HEK293 (cell line): Measurements from ENCODE around the gene KIF2C.
"Not testable (repeated sequence)": the region's sequence is repeated elsewhere in the genome, so short reads cannot be mapped to it uniquely, and the experiment has no call there.

Experiments used
- CTCF ChIP-seq: fragments of 450-650 bp; formaldehyde crosslinking; IDR thresholded peaks from 2 replicates; pipeline ENCODE4 v1.5.1; 2016; ENCODE audit warnings: missing biosample characterization, missing genetic modification characterization
- MEIS1 ChIP-seq: sonication (generic); formaldehyde crosslinking; IDR thresholded peaks from 2 replicates; pipeline ENCODE4 v1.8.1; 2022; ENCODE audit warnings: missing genetic modification reagents, mild to moderate bottlenecking, borderline replicate concordance
- ZNF148 ChIP-seq: fragments of 450-650 bp; formaldehyde crosslinking; IDR thresholded peaks from 2 replicates; pipeline ENCODE4 v1.5.0; 2017; ENCODE audit warnings: missing biosample characterization, missing genetic modification characterization, borderline replicate concordance
- ZNF16 ChIP-seq: fragments of 450-650 bp; formaldehyde crosslinking; IDR thresholded peaks from 2 replicates; pipeline ENCODE4 v1.5.1; 2016; ENCODE audit warnings: low read depth, missing biosample characterization, missing genetic modification characterization
- ZNF350 ChIP-seq: fragments of 450-650 bp; formaldehyde crosslinking; IDR thresholded peaks from 2 replicates; pipeline ENCODE4 v1.5.0; 2017; ENCODE audit warnings: missing biosample characterization, mild to moderate bottlenecking, missing genetic modification characterization
- ZNF433 ChIP-seq: fragments of 450-650 bp; formaldehyde crosslinking; IDR thresholded peaks from 2 replicates; pipeline ENCODE4 v1.5.1; 2016; ENCODE audit warnings: missing biosample characterization, missing genetic modification characterization, low read depth
- TF ChIP-seq, protein P1 (sequence below): sonication (generic); formaldehyde crosslinking; IDR thresholded peaks from 2 replicates; pipeline ENCODE4 v1.8.1; 2022; ENCODE audit warnings: mild to moderate bottlenecking, moderate library complexity, missing genetic modification reagents

- not testable (repeated sequence) for TF ChIP-seq CTCF (tag by site-specific recombination); ZNF433 (tag by site-specific recombination); MEIS1 (CRISPR knock-in tag); ZNF350; ZNF148 (tag by site-specific recombination); ZNF16 (tag by site-specific recombination)
- TF ChIP-seq, protein P1, sequence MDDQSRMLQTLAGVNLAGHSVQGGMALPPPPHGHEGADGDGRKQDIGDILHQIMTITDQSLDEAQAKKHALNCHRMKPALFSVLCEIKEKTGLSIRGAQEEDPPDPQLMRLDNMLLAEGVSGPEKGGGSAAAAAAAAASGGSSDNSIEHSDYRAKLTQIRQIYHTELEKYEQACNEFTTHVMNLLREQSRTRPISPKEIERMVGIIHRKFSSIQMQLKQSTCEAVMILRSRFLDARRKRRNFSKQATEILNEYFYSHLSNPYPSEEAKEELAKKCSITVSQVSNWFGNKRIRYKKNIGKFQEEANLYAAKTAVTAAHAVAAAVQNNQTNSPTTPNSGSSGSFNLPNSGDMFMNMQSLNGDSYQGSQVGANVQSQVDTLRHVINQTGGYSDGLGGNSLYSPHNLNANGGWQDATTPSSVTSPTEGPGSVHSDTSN (CRISPR knock-in tag) = not testable (repeated sequence)
Observed at GRCh38 chr1:44699375-44699774, 40.3 kb upstream of the KIF2C start.
